IMR-90 (cell line): ENCODE results near the gene GAR1. TPM values are rescaled to one million over a fixed set of nuclear protein-coding genes. Genes with fewer than 3 reads are reported as not detected.

Experiments used
- ATAC-seq: fragments of 200-7000 bp; cut with Tn5 transposase; 2 replicates; pipeline ENCODE4 v1.9.1; 2020; ENCODE audit warnings: low read depth, mild to moderate bottlenecking, moderate library complexity
- BruUV-seq: library from RNA; stranded (reverse); fragments of 400-500 nt; replicated peaks from 2 replicates; lab custom pipeline; 2021; lab: Mats Ljungman, UMichigan
- CTCF ChIA-PET: fragments of 300-600 bp; formaldehyde crosslinking; extraction: SDS; loops from one replicate; lab custom pipeline; 2021; ENCODE audit warnings: antibody characterized with exemption; lab: Yijun Ruan, JAX
- POLR2A ChIA-PET: fragments of 300-600 bp; sonication (Branson Sonifier 250); formaldehyde crosslinking; loops from one replicate; lab custom pipeline; 2022; ENCODE audit warnings: antibody characterized with exemption; ENCODE audit not compliant: unreplicated experiment; lab: Charles Lee
- DNase-seq: peaks from one replicate; pipeline ENCODE4 v3.0.0; 2013
- H2AFZ ChIP-seq: replicated peaks from 2 replicates; pipeline ENCODE3; 2013; ENCODE audit warnings: low read length, mild to moderate bottlenecking; ENCODE audit not compliant: poor library complexity
- H2AK5ac ChIP-seq: 2 replicates; pipeline ENCODE4 v1.6.1; 2013; ENCODE audit warnings: low read depth, low read length, inconsistent platforms
- H2AK9ac ChIP-seq: replicated peaks from 2 replicates; pipeline ENCODE3; 2013; ENCODE audit warnings: mild to moderate bottlenecking, low read depth, low read length, moderate library complexity; ENCODE audit not compliant: poor library complexity
- H2BK120ac ChIP-seq: 2 replicates; pipeline ENCODE4 v1.6.1; 2013; ENCODE audit warnings: low read depth, low read length, inconsistent platforms
- H2BK15ac ChIP-seq: 3 replicates; pipeline ENCODE4 v1.6.1; 2013; ENCODE audit warnings: low read depth, low read length, inconsistent platforms
- H2BK20ac ChIP-seq: 2 replicates; pipeline ENCODE4 v1.6.1; 2013; ENCODE audit warnings: low read depth, mild to moderate bottlenecking, inconsistent platforms, low read length, moderate library complexity
- H2BK5ac ChIP-seq: 2 replicates; pipeline ENCODE4 v1.6.1; 2013; ENCODE audit warnings: mild to moderate bottlenecking, low read depth, low read length, inconsistent platforms; ENCODE audit not compliant: poor library complexity, severe bottlenecking
- H3K14ac ChIP-seq: replicated peaks from 2 replicates; pipeline ENCODE4 v1.6.1; 2013; ENCODE audit warnings: low read depth, low read length, inconsistent platforms
- H3K18ac ChIP-seq: 2 replicates; pipeline ENCODE4 v1.6.1; 2013; ENCODE audit warnings: low read depth, low read length, control low read depth
- H3K23ac ChIP-seq: 2 replicates; pipeline ENCODE4 v1.6.1; 2013; ENCODE audit warnings: low read depth, low read length, inconsistent platforms
- H3K27ac ChIP-seq: 2 replicates; pipeline ENCODE4 v1.5.1; 2013; ENCODE audit warnings: mild to moderate bottlenecking, control low read depth, low read length; ENCODE audit not compliant: insufficient read depth
- H3K27me3 ChIP-seq: 2 replicates; pipeline ENCODE4 v1.6.1; 2013; ENCODE audit warnings: low read length; ENCODE audit not compliant: control insufficient read depth, insufficient read depth
- H3K36me3 ChIP-seq: 2 replicates; pipeline ENCODE4 v1.6.1; 2013; ENCODE audit warnings: low read length, mixed read lengths; ENCODE audit not compliant: control insufficient read depth, insufficient read depth
- H3K4ac ChIP-seq: 2 replicates; pipeline ENCODE4 v1.6.1; 2013; ENCODE audit warnings: low read depth, low read length, inconsistent platforms
- H3K4me1 ChIP-seq: 2 replicates; pipeline ENCODE4 v1.6.1; 2013; ENCODE audit warnings: low read length, mixed read lengths; ENCODE audit not compliant: control insufficient read depth, insufficient read depth
- H3K4me2 ChIP-seq: 2 replicates; pipeline ENCODE4 v1.6.1; 2013; ENCODE audit warnings: low read depth, mild to moderate bottlenecking, control low read depth, low read length, moderate library complexity
- H3K4me3 ChIP-seq: 2 replicates; pipeline ENCODE4 v1.5.1; 2013; ENCODE audit warnings: low read depth, mild to moderate bottlenecking, control low read depth, low read length, moderate library complexity; ENCODE audit not compliant: insufficient read depth
- H3K56ac ChIP-seq: 2 replicates; pipeline ENCODE4 v1.6.1; 2013; ENCODE audit warnings: low read length, inconsistent platforms; ENCODE audit not compliant: insufficient read depth; ENCODE audit errors: extremely low read depth
- H3K79me1 ChIP-seq, 2 experiments: 2 replicates each; pipeline ENCODE4 v1.6.1; 2013; ENCODE audit warnings: low read length in 2 of 2, inconsistent platforms in 1 of 2, low read depth in 1 of 2
- H3K9ac ChIP-seq: 2 replicates; pipeline ENCODE4 v1.6.1; 2013; ENCODE audit warnings: low read depth, low read length, control low read depth
- H3K9me1 ChIP-seq: 2 replicates; pipeline ENCODE4 v1.6.1; 2013; ENCODE audit warnings: low read length, inconsistent platforms; ENCODE audit not compliant: insufficient read depth
- H3K9me3 ChIP-seq: 2 replicates; pipeline ENCODE4 v1.6.1; 2013; ENCODE audit warnings: low read length; ENCODE audit not compliant: control insufficient read depth, insufficient read depth
- H4K20me1 ChIP-seq: 2 replicates; pipeline ENCODE4 v1.6.1; 2013; ENCODE audit warnings: low read length, inconsistent platforms; ENCODE audit not compliant: insufficient read depth
- H4K5ac ChIP-seq: 2 replicates; pipeline ENCODE4 v1.6.1; 2013; ENCODE audit warnings: mild to moderate bottlenecking, low read depth, low read length, control low read depth
- H4K8ac ChIP-seq, 2 experiments: 2 replicates each; pipeline ENCODE4 v1.6.1; 2013; ENCODE audit warnings: low read depth in 2 of 2, low read length in 2 of 2, control low read depth in 1 of 2, inconsistent platforms in 1 of 2
- H4K91ac ChIP-seq: 2 replicates; pipeline ENCODE4 v1.6.1; 2013; ENCODE audit warnings: low read depth, low read length, inconsistent platforms; ENCODE audit not compliant: insufficient read depth
- BHLHE40 ChIP-seq: fragments of 150-350 bp; IDR thresholded peaks from 2 replicates; pipeline ENCODE4 v1.6.1; 2016; ENCODE audit warnings: mild to moderate bottlenecking, low read depth, low read length
- CEBPB ChIP-seq: IDR thresholded peaks from 2 replicates; pipeline ENCODE4 v1.6.1; 2012; ENCODE audit warnings: low read depth, low read length, improper control_type of control experiment
- CHD1 ChIP-seq: IDR thresholded peaks from 2 replicates; pipeline ENCODE4 v1.6.1; 2012; ENCODE audit warnings: low read depth, low read length, improper control_type of control experiment
- CTCF ChIP-seq: conservative IDR thresholded peaks from 2 replicates; pipeline ENCODE4 v1.5.1; 2012; ENCODE audit warnings: mild to moderate bottlenecking, low read depth, low read length, improper control_type of control experiment
- ELK1 ChIP-seq: fragments of 150-350 bp; IDR thresholded peaks from 2 replicates; pipeline ENCODE4 v1.6.1; 2016; ENCODE audit warnings: low read depth, mild to moderate bottlenecking, low read length, moderate library complexity, borderline replicate concordance
- FOS ChIP-seq: fragments of 150-350 bp; IDR thresholded peaks from 2 replicates; pipeline ENCODE4 v1.6.1; 2016; ENCODE audit warnings: low read depth, low read length
- MAFK ChIP-seq: IDR thresholded peaks from 2 replicates; pipeline ENCODE4 v1.6.1; 2012; ENCODE audit warnings: low read depth, low read length, improper control_type of control experiment
- MAZ ChIP-seq: IDR thresholded peaks from 2 replicates; pipeline ENCODE4 v1.6.1; 2012; ENCODE audit warnings: low read depth, mild to moderate bottlenecking, low read length, improper control_type of control experiment, moderate library complexity, borderline replicate concordance
- MXI1 ChIP-seq: IDR thresholded peaks from 2 replicates; pipeline ENCODE4 v1.6.1; 2012; ENCODE audit warnings: low read depth, mild to moderate bottlenecking, low read length, moderate library complexity, borderline replicate concordance
- NFE2L2 ChIP-seq: fragments of 150-350 bp; IDR thresholded peaks from 2 replicates; pipeline ENCODE4 v1.6.1; 2016; ENCODE audit warnings: low read depth, mild to moderate bottlenecking, low read length
- POLR2A ChIP-seq: IDR thresholded peaks from 2 replicates; pipeline ENCODE4 v1.6.1; 2012; ENCODE audit warnings: mild to moderate bottlenecking, low read depth, low read length
- RAD21 ChIP-seq: IDR thresholded peaks from 2 replicates; pipeline ENCODE4 v1.6.1; 2012; ENCODE audit warnings: low read length, improper control_type of control experiment
- RCOR1 ChIP-seq: IDR thresholded peaks from 2 replicates; pipeline ENCODE4 v1.6.1; 2012; ENCODE audit warnings: mild to moderate bottlenecking, low read length, improper control_type of control experiment; ENCODE audit not compliant: insufficient replicate concordance
- RFX5 ChIP-seq: IDR thresholded peaks from 2 replicates; pipeline ENCODE4 v1.8.0; 2012; ENCODE audit warnings: low read depth, mild to moderate bottlenecking, low read length, moderate library complexity
- SMC3 ChIP-seq: fragments of 150-350 bp; IDR thresholded peaks from 2 replicates; pipeline ENCODE4 v1.6.1; 2016; ENCODE audit warnings: low read depth, mild to moderate bottlenecking, antibody characterized with exemption, low read length, moderate library complexity
- USF2 ChIP-seq: fragments of 150-350 bp; IDR thresholded peaks from 2 replicates; pipeline ENCODE4 v1.6.1; 2017; ENCODE audit warnings: mild to moderate bottlenecking, antibody characterized with exemption, low read length, low read depth
- WGBS, 2 experiments: methylation state at CpG; one replicate each; pipeline versions ENCODE4 v1.1.5 to v1.1.7; 2013; ENCODE audit warnings: missing lambda C conversion rate in 2 of 2; ENCODE audit not compliant: insufficient read length in 1 of 2; ENCODE audit errors: extremely low coverage in 2 of 2; 5-methylcytosine and 5-hydroxymethylcytosine counted together
- dilution Hi-C: fragments of 300-500 bp; cut with HindIII; formaldehyde crosslinking; loops from one replicate; pipeline ENCODE4 v1.14.3; 2018; ENCODE audit warnings: low sequenced_read_pairs; ENCODE audit not compliant: unreplicated experiment
- in situ Hi-C: fragments of 300-500 bp; cut with MboI; formaldehyde crosslinking; loops from 3 replicates; pipeline ENCODE4 v1.14.3; 2019; ENCODE audit warnings: low sequenced_read_pairs, inconsistent platforms, mixed read lengths
- intact Hi-C: fragments of 100-400 bp; cut with micrococcal nuclease; formaldehyde crosslinking; loops from 2 replicates; pipeline ENCODE4 v1.10.0; 2022
- polyA plus RNA-seq, 3 experiments: library from polyadenylated mRNA; depleted of rRNA; stranded (reverse); fragments of >200 nt; gene quantifications; 2 replicates each; pipeline ENCODE4 v1.2.3, GENCODE V29; 2012; ENCODE audit warnings: low replicate concordance in 1 of 3
- total RNA-seq: library from RNA; depleted of rRNA; stranded (reverse); fragments of >200 nt; gene quantifications from 2 replicates; pipeline ENCODE4 v1.2.3, GENCODE V29; 2012

Gene GAR1
- total and polyA plus RNA-seq, 2 of the 4 experiments (the other 2 are of a cell fraction), result 1.1 to 22.0 TPM

DNA sequence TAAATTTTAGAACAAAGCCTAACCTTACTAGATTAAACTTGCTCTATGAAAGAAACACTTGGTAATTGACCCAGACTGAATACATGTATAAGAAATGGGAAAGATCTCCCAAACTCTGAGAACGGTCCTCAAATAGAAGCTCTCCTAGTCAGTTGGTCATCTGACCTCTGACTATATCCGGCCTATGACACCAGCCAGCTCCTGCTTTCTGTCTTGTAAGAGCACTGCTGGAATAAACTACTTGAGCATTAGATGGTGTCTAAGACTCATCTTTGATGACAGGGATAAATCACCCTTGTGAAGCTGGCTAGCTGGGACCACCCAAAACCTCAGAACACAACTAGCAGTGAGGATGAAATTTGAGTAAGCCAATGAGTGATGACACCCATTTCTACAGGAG, 56.5 kb downstream of the GAR1 start:
- no peak overlapping the region for H4K5ac ChIP-seq
- dilution Hi-C loops (no loop called here), intact Hi-C loops (no loop called here), in situ Hi-C loops (no loop called here)
- H3K23ac ChIP-seq, result no peak overlapping the region
- H2AK5ac ChIP-seq, result no peak overlapping the region
- H2AK9ac ChIP-seq, result no peak overlapping the region
- DNase-seq (no peak), ATAC-seq (no peak)
- no TSS peak for BruUV-seq
- WGBS, 2 experiments, result no CpG with 5 or more reads among the region's 2 CpGs
- H2AFZ ChIP-seq, result no peak overlapping the region
- H3K79me1 ChIP-seq, result no peaks in the 10 kb centered on the region
- H4K91ac ChIP-seq, result no peak overlapping the region
- H3K9ac ChIP-seq, result no peak overlapping the region
- H2BK5ac ChIP-seq, result no peak overlapping the region
- CTCF ChIA-PET, result no interaction called here
- no peak overlapping the region for H2BK15ac ChIP-seq
- no peaks in the 10 kb centered on the region for H3K27me3 ChIP-seq
- H4K20me1 ChIP-seq, result no peaks in the 10 kb centered on the region
- H3K4me1 ChIP-seq, result no peaks in the 10 kb centered on the region
- no peak overlapping the region for H3K4ac ChIP-seq
- H2BK120ac ChIP-seq, result no peak overlapping the region
- no peak overlapping the region for H4K8ac ChIP-seq
- H3K18ac ChIP-seq, result no peak overlapping the region
- TF ChIP-seq MXI1 (no peak), CTCF (no peak), BHLHE40 (no peak), RFX5 (no peak), POLR2A (no peak), ELK1 (no peak), MAFK (no peak), USF2 (no peak), RAD21 (no peak), FOS (no peak), CEBPB (no peak), RCOR1 (no peak), SMC3 (no peak), MAZ (no peak), NFE2L2 (no peak), CHD1 (no peak)
- no peaks in the 10 kb centered on the region for H3K9me3 ChIP-seq
- no peak overlapping the region for H3K4me2 ChIP-seq
- H3K14ac ChIP-seq, result no peak overlapping the region
- POLR2A ChIA-PET, result no interaction called here
- no peak overlapping the region for H3K4me3 ChIP-seq
- H2BK20ac ChIP-seq, result no peak overlapping the region
- no peak overlapping the region for H3K27ac ChIP-seq
- no peaks in the 10 kb centered on the region for H3K9me1 ChIP-seq
- H3K36me3 ChIP-seq, result no peaks in the 10 kb centered on the region
- no peak overlapping the region for H3K56ac ChIP-seq
